Measurements from ENCODE around the gene PLEKHF1. TPM values are rescaled to one million over a fixed set of nuclear protein-coding genes. Genes with fewer than 3 reads are reported as not detected.
A peak's percentile ranks its signal among the peaks of the same experiment; 100 is the strongest.

The PLEKHF1 gene
- total RNA-seq, 2 experiments from 2014 or later = 53.1 to 53.9 TPM

DNA sequence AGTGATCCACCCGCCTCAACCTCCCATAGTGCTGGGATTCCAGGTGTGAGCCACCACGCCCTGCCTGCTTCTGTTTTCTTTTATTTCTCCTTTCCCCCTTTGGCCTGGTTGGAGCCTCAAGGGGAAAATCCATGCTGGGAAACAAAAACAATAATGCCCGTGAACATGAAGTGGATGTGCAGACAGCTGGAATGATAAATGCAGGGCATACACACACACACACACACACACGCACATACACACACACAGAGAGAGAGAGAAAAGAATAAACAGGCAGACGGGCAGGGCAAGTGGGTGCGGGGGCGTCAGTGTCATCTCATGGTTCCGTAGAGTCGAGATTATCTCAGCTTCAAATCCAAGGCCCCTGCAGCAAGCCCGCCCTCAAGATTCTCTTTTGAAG is 4.4 kb upstream of the PLEKHF1 start:
- H3K4me3 Mint-ChIP-seq = no peak overlapping the region
- CTCF ChIA-PET = interaction anchor here (0.9 to 8.9 kb wide), 2 partner anchors 36 to 54 kb away, joined by 4 to 97 read pairs; partner anchors contain the start of gene C19orf12
- POLR2A ChIA-PET = interaction anchor here (1.1 to 8.9 kb wide), 2 partner anchors 11 to 38 kb away, joined by 4 to 124 read pairs; no protein-coding TSS in a partner anchor
- H3K9me3 Mint-ChIP-seq = no peaks in the 10 kb centered on the region
- H3K4me1 Mint-ChIP-seq = peaks cover 28% of the 10 kb centered on the region
- peaks cover 1% of the 10 kb centered on the region for H3K27me3 Mint-ChIP-seq
- H3K36me3 Mint-ChIP-seq (ENCODE audit: low read depth) = peaks cover under 1% of the 10 kb centered on the region
- H3K27ac Mint-ChIP-seq = no peak overlapping the region
- no peak for DNase-seq

- POLR2A ChIA-PET = interaction anchor here (1.1 to 8.9 kb wide), 4 partner anchors 10 to 56 kb away, joined by 4 to 124 read pairs (median 10); partner anchors contain the start of gene POP4
- no peak for DNase-seq
- Mint-ChIP-seq H3K36me3 (ENCODE audit: low read depth) (peaks cover 13% of the 10 kb centered on the region), H3K27me3 (peaks cover 1% of the 10 kb centered on the region), H3K27ac (no peak overlapping the region), H3K9me3 (no peaks in the 10 kb centered on the region), H3K4me3 (no peak overlapping the region), H3K4me1 (peaks cover 32% of the 10 kb centered on the region)
- CTCF ChIA-PET = interaction anchor here (0.5 to 8.9 kb wide), 8 partner anchors 9 to 55 kb away, joined by 3 to 97 read pairs (median 4); partner anchors contain the start of gene C19orf12
Measured at GRCh38 chr19:29662278-29662603, 3.0 kb upstream of the PLEKHF1 start.

DNA sequence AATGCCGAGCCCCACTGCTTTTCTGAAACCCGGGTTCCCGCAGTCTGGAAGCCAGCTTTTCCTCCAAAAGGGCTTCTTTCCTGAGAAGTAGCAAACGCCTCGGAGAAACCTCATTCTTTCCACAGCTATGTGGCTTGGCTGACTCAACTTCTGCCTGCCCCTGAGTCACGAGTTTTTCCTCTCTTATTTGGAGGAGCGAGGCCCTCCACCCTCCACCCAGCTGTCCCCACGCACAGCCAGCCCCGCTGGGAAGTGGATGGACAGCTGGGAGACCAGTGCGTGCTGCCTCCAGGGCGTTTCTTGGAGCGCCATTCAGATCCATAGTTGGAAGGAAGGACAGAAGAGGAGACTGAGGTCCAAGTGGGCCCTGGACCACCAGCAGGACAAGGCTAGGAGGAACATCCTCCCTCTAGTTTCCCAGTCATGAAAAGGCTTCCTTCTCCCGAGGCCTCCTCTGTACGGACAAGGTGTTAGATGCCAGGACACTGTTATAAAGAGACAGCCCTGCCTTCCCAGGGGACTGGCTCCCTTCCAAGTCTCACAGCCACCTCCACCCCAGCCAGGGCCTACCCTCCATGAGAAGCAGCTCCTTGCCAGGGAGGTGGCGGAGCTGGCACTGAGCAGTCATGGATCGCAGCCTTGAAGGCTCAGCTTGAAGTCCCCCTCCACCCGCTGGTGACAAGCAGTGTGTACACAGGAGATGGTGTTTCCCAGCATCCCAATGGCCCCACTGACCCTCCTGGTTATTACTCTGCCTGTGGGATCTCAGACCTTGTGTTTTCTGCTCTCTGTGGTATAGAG is 2.5 kb upstream of the PLEKHF1 start:
- CTCF ChIA-PET = interaction anchor here (0.5 to 8.9 kb wide), 11 partner anchors 8 to 55 kb away, joined by 3 to 97 read pairs (median 4); partner anchors contain the start of gene C19orf12
- Mint-ChIP-seq H3K27me3 (peaks cover 1% of the 10 kb centered on the region), H3K4me1 (peaks cover 38% of the 10 kb centered on the region), H3K4me3 (no peak overlapping the region), H3K36me3 (ENCODE audit: low read depth) (peaks cover 17% of the 10 kb centered on the region), H3K9me3 (no peaks in the 10 kb centered on the region), H3K27ac (no peak overlapping the region)
- DNase-seq = no peak
- POLR2A ChIA-PET = interaction anchor here (2.6 to 8.9 kb wide), 2 partner anchors 10 to 40 kb away, joined by 13 to 124 read pairs; no protein-coding TSS in a partner anchor

- Mint-ChIP-seq H3K27ac (peak overlapping the region; percentile 44), H3K9me3 (no peaks in the 10 kb centered on the region), H3K36me3 (ENCODE audit: low read depth) (peaks cover 27% of the 10 kb centered on the region), H3K4me1 (peaks cover 51% of the 10 kb centered on the region), H3K4me3 (peak overlapping the region; percentile 65), H3K27me3 (peaks cover 1% of the 10 kb centered on the region)
- ChIA-PET POLR2A (interaction anchor here (1.3 to 8.9 kb wide), 5 partner anchors 8 to 58 kb away, joined by 3 to 124 read pairs (median 31); partner anchors contain the start of gene POP4), CTCF (interaction anchor here (1.0 to 8.9 kb wide), 9 partner anchors 8 to 58 kb away, joined by 3 to 97 read pairs (median 6); partner anchors contain the start of genes C19orf12 and POP4)
- no peak for DNase-seq
Measured at GRCh38 chr19:29663861-29664752, 1.2 kb upstream of the PLEKHF1 start.

DNA sequence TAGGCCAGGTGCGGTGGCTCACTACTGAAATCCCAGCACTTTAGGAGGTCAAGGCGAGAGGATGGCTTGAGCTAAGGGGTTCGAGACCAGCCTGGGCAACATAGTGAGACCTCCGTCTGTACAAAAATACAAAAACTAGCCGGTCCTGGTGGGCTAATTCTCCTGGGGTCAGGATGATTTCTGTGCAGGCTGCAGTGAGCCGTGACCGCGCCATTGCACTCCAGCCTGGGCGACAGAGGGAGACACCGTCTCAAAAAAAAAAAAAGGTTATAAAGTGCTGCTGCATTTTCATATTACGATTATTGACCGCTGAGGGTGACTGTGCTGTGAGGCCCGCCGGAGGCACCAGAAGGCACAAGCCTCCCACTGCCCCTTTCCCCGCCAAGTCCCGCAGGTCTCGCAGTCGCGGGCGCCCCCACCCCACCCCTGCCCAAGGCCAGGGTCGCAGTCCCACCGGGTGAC is 477 bp upstream of the PLEKHF1 start:
- ChIA-PET POLR2A (interaction anchor here (0.8 to 8.9 kb wide), 9 partner anchors 9 to 75 kb away, joined by 3 to 124 read pairs (median 31); partner anchors contain the start of genes C19orf12 and POP4), CTCF (interaction anchor here (0.7 to 8.9 kb wide), 12 partner anchors 9 to 277 kb away, joined by 3 to 97 read pairs (median 6); partner anchors contain the start of genes C19orf12, POP4 and URI1)
- Mint-ChIP-seq H3K27me3 (peaks cover 1% of the 10 kb centered on the region), H3K36me3 (ENCODE audit: low read depth) (peaks cover 33% of the 10 kb centered on the region), H3K4me1 (peaks cover 58% of the 10 kb centered on the region), H3K27ac (peak overlapping the region; percentile 44), H3K4me3 (peak overlapping the region; percentile 65), H3K9me3 (no peaks in the 10 kb centered on the region)
- no peak for DNase-seq

- no peaks in the 10 kb centered on the region for H3K9me3 Mint-ChIP-seq
- ChIA-PET CTCF (interaction anchor here (0.6 to 8.9 kb wide), 15 partner anchors 7 to 276 kb away, joined by 3 to 97 read pairs (median 6); partner anchors contain the start of genes C19orf12, POP4 and URI1), POLR2A (interaction anchor here (0.6 to 8.9 kb wide), 11 partner anchors 12 to 76 kb away, joined by 3 to 124 read pairs (median 6); partner anchors contain the start of genes C19orf12 and POP4)
- H3K36me3 Mint-ChIP-seq (ENCODE audit: low read depth) = peaks cover 45% of the 10 kb centered on the region
- peak overlapping the region; percentile 97 for H3K27ac Mint-ChIP-seq
- H3K4me1 Mint-ChIP-seq = peaks cover 70% of the 10 kb centered on the region
- H3K27me3 Mint-ChIP-seq = peaks cover 1% of the 10 kb centered on the region
- DNase-seq = no peak
- H3K4me3 Mint-ChIP-seq = peak overlapping the region; percentile 94
Measured at GRCh38 chr19:29665826-29666577, 741 bp downstream of the PLEKHF1 start.

- peaks cover 76% of the 10 kb centered on the region for H3K4me1 Mint-ChIP-seq
- peak overlapping the region; percentile 94 for H3K4me3 Mint-ChIP-seq
- H3K36me3 Mint-ChIP-seq (ENCODE audit: low read depth) = peaks cover 53% of the 10 kb centered on the region
- peak; percentile 38 for DNase-seq
- POLR2A ChIA-PET = interaction anchor here (1.0 to 8.9 kb wide), 9 partner anchors 12 to 60 kb away, joined by 3 to 124 read pairs (median 31); partner anchors contain the start of genes C19orf12 and POP4
- H3K27ac Mint-ChIP-seq = peak overlapping the region; percentile 97
- peaks cover 1% of the 10 kb centered on the region for H3K27me3 Mint-ChIP-seq
- CTCF ChIA-PET = interaction anchor here (0.9 to 8.9 kb wide), 8 partner anchors 8 to 60 kb away, joined by 4 to 97 read pairs (median 34); partner anchors contain the start of genes C19orf12 and POP4
- H3K9me3 Mint-ChIP-seq = no peaks in the 10 kb centered on the region
Measured at GRCh38 chr19:29666578-29667386, 1.5 kb downstream of the PLEKHF1 start.

DNA sequence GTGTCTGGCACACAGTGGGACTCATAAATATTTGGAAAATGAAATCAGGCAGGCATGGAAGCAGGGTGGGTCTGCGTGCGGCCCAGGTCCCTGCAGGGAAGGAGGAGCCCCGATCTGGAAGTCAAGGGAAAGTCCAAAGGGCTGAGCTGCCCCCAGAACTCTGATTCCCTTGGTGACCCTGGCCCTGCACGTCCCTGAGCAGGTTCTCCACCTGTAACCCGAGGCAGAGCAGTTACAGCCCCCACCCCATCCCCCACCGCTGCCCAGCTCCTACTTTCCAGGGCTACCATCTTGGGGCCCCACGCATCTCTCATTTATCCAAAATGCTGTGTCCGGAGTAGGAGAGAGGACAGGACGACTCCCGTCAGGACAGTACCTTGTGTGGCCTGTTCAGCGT is 2.1 kb downstream of the PLEKHF1 start:
- DNase-seq = no peak
- peak overlapping the region; percentile 94 for H3K4me3 Mint-ChIP-seq

GRCh38 chr19:29667901-29668341 is 2.7 kb downstream of the PLEKHF1 start:
- ChIA-PET POLR2A (interaction anchor here (0.6 to 8.9 kb wide), 10 partner anchors 11 to 277 kb away, joined by 3 to 124 read pairs (median 18); partner anchors contain the start of genes C19orf12 and POP4), CTCF (interaction anchor here (0.7 to 8.9 kb wide), 11 partner anchors 9 to 61 kb away, joined by 3 to 97 read pairs (median 18); partner anchors contain the start of genes C19orf12 and POP4)
- peak overlapping the region; percentile 97 for H3K27ac Mint-ChIP-seq
- H3K36me3 Mint-ChIP-seq (ENCODE audit: low read depth) = peaks cover 65% of the 10 kb centered on the region
- H3K9me3 Mint-ChIP-seq = no peaks in the 10 kb centered on the region
- no peaks in the 10 kb centered on the region for H3K27me3 Mint-ChIP-seq
- peak; percentile 78 for DNase-seq
- H3K4me1 Mint-ChIP-seq = peaks cover 78% of the 10 kb centered on the region
- H3K4me3 Mint-ChIP-seq = peak overlapping the region; percentile 94

More for the DNA sequence above, 2.1 kb downstream of the PLEKHF1 start:
- peaks cover 59% of the 10 kb centered on the region for H3K36me3 Mint-ChIP-seq (ENCODE audit: low read depth)
- ChIA-PET POLR2A (interaction anchor here (0.6 to 8.9 kb wide), 9 partner anchors 11 to 60 kb away, joined by 3 to 124 read pairs (median 31); partner anchors contain the start of genes C19orf12 and POP4), CTCF (interaction anchor here (0.7 to 8.9 kb wide), 9 partner anchors 8 to 61 kb away, joined by 4 to 97 read pairs (median 28); partner anchors contain the start of genes C19orf12 and POP4)
- peaks cover 78% of the 10 kb centered on the region for H3K4me1 Mint-ChIP-seq
- peak overlapping the region; percentile 97 for H3K27ac Mint-ChIP-seq
- H3K27me3 Mint-ChIP-seq = peaks cover 1% of the 10 kb centered on the region
- H3K9me3 Mint-ChIP-seq = no peaks in the 10 kb centered on the region

- H3K27me3 Mint-ChIP-seq = no peaks in the 10 kb centered on the region
Measured at GRCh38 chr19:29668746-29669609, 3.7 kb downstream of the PLEKHF1 start.

More at GRCh38 chr19:29668746-29669609, 3.7 kb downstream of the PLEKHF1 start:
- no peak for DNase-seq
- ChIA-PET CTCF (interaction anchor here (1.3 to 8.9 kb wide), 8 partner anchors 10 to 62 kb away, joined by 3 to 97 read pairs (median 34); partner anchors contain the start of genes C19orf12 and POP4), POLR2A (interaction anchor here (0.9 to 8.9 kb wide), 8 partner anchors 10 to 276 kb away, joined by 3 to 124 read pairs (median 50); partner anchors contain the start of genes C19orf12 and POP4)
- Mint-ChIP-seq H3K27ac (peak overlapping the region; percentile 97), H3K4me3 (peak overlapping the region; percentile 94), H3K36me3 (ENCODE audit: low read depth) (peaks cover 75% of the 10 kb centered on the region), H3K9me3 (no peaks in the 10 kb centered on the region), H3K4me1 (peaks cover 82% of the 10 kb centered on the region)

All from activated CD4-positive, alpha-beta memory T cell treated with anti-CD3 and anti-CD28 coated beads, Interleukin-2, amount 10 ng/mL, durations not matched to agents 7 days and 5 days (primary cell).